ENCODE measurements around the gene B3GNT3. TPM values are rescaled to one million over a fixed set of nuclear protein-coding genes. Genes with fewer than 3 reads are reported as not detected.

The B3GNT3 gene
- total and polyA plus RNA-seq, 2 experiments from 2014 or later, result not detected

DNA sequence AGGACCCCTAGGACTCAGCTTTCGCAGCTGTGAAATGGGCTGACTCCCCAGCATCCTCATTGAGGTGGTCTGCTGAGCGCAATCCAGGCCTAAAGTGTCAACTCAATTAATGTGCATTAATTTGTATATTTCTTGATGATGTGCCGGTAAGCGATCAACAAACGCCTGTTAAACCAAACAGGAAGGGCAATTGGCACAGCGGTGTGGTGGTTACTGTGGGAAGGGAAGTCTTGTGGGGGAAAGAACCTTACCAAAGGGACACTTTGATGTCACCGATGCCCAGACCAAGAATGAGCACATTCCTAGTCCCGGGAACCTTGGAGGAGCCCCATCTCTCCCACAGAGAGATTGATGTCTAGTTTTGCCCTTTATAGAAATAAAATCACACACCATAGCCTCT is 51.2 kb downstream of the B3GNT3 start:
- TF ChIP-seq, protein P1, sequence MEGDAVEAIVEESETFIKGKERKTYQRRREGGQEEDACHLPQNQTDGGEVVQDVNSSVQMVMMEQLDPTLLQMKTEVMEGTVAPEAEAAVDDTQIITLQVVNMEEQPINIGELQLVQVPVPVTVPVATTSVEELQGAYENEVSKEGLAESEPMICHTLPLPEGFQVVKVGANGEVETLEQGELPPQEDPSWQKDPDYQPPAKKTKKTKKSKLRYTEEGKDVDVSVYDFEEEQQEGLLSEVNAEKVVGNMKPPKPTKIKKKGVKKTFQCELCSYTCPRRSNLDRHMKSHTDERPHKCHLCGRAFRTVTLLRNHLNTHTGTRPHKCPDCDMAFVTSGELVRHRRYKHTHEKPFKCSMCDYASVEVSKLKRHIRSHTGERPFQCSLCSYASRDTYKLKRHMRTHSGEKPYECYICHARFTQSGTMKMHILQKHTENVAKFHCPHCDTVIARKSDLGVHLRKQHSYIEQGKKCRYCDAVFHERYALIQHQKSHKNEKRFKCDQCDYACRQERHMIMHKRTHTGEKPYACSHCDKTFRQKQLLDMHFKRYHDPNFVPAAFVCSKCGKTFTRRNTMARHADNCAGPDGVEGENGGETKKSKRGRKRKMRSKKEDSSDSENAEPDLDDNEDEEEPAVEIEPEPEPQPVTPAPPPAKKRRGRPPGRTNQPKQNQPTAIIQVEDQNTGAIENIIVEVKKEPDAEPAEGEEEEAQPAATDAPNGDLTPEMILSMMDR (IDR thresholded peaks at IDR 0.05; ENCODE audit: low read depth, low read length), result no peak
- H3K4me3 ChIP-seq, result no peak overlapping the region
- no peaks in the 10 kb centered on the region for H3K9me3 ChIP-seq (ENCODE audit: low read depth)
- H3K27me3 ChIP-seq, result no peaks in the 10 kb centered on the region
- H3K27ac ChIP-seq, result no peak overlapping the region
- H3K36me3 ChIP-seq, result no peaks in the 10 kb centered on the region
- no peak for DNase-seq (ENCODE audit: low read depth in 1 of 2, low spot score in 1 of 2)
- H3K4me1 ChIP-seq (ENCODE audit: low read depth), result peaks cover 3% of the 10 kb centered on the region

DNA sequence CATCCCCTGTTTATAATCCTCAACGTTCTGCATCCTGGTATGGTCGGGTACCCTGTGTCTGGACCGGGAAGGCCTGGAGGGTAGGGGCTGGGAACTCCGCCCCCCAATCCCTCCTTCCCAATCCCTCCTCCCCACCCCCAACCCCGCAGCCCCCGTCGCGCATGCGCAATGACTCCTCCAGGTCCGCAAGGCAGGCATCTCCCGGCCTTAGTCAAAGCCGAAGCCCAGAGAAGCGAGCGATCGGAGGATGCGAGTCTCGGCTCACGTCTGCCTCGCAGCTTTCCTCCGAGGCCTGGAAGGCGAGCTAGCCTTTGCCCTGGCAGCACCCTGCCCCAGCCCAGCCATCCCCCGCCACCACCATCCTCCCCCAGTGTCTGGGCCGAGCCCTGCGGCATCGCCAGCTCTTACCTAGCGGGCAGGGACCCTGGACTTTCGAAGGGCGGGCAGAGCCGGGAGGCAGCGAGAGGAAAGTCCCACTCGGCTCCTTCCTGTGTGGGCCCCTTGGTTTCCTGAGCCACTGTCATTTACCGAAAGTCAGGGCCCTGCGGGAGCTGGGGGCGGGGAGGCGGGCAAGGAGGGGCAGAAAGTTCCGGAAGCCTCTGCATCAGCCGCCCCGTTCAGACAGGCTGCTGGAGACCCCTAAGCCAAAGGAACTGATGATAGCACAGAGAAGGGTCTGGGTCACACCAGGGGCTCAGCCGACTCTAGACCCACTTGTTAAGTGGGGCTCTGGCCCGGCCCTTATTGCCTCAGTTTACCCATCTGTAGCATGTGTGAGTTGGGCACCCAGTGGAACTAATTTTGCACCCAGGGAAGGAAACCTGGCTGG is 52.8 kb downstream of the B3GNT3 start, which contains the start of gene JAK3:
TSS of gene JAK3 (minus strand) at position 445 of the 829 bp plus-strand sequence. CDS start 3,565 bp downstream, outside the sequence.
- DNase-seq (ENCODE audit: low read depth in 1 of 2, low spot score in 1 of 2), result peak; percentile 83 to 89
- Histone ChIP-seq H3K27me3 (no peaks in the 10 kb centered on the region), H3K27ac (no peak within 1 kb of the TSS), H3K4me3 (no peak within 1 kb of the TSS), H3K36me3 (no peaks in the 10 kb centered on the region), H3K4me1 (ENCODE audit: low read depth) (no peaks in the 10 kb centered on the region), H3K9me3 (ENCODE audit: low read depth) (no peaks in the 10 kb centered on the region)
- TF ChIP-seq, protein P1 (IDR thresholded peaks at IDR 0.05; ENCODE audit: low read depth, low read length), result no peak

- Histone ChIP-seq H3K4me1 (ENCODE audit: low read depth) (no peaks in the 10 kb centered on the region), H3K36me3 (no peaks in the 10 kb centered on the region), H3K4me3 (no peak overlapping the region), H3K27ac (no peak overlapping the region), H3K27me3 (no peaks in the 10 kb centered on the region), H3K9me3 (ENCODE audit: low read depth) (no peaks in the 10 kb centered on the region)
- TF ChIP-seq, protein P1 (IDR thresholded peaks at IDR 0.05; ENCODE audit: low read depth, low read length), result no peak
- no peak for DNase-seq (ENCODE audit: low read depth in 1 of 2, low spot score in 1 of 2)
Measured at GRCh38 chr19:17848595-17849292, 53.8 kb downstream of the B3GNT3 start.

- no peak overlapping the region for H3K27ac ChIP-seq
- no peaks in the 10 kb centered on the region for H3K9me3 ChIP-seq (ENCODE audit: low read depth)
- no peak for DNase-seq (ENCODE audit: low read depth in 1 of 2, low spot score in 1 of 2)
- no peaks in the 10 kb centered on the region for H3K36me3 ChIP-seq
- TF ChIP-seq, protein P1 (IDR thresholded peaks at IDR 0.05; ENCODE audit: low read depth, low read length), result no peak
- H3K27me3 ChIP-seq, result no peaks in the 10 kb centered on the region
- H3K4me1 ChIP-seq (ENCODE audit: low read depth), result no peaks in the 10 kb centered on the region
- H3K4me3 ChIP-seq, result no peak overlapping the region
Measured at GRCh38 chr19:17854061-17854460, 59.1 kb downstream of the B3GNT3 start.

GRCh38 chr19:17855280-17856152 is 60.6 kb downstream of the B3GNT3 start:
- Histone ChIP-seq H3K4me1 (ENCODE audit: low read depth) (no peaks in the 10 kb centered on the region), H3K27me3 (no peaks in the 10 kb centered on the region), H3K36me3 (no peaks in the 10 kb centered on the region), H3K4me3 (no peak overlapping the region), H3K9me3 (ENCODE audit: low read depth) (no peaks in the 10 kb centered on the region), H3K27ac (no peak overlapping the region)
- DNase-seq (ENCODE audit: low read depth in 1 of 2, low spot score in 1 of 2), result peak; percentile 75 to 88
- TF ChIP-seq, protein P1 (IDR thresholded peaks at IDR 0.05; ENCODE audit: low read depth, low read length), result peak; percentile 95
